A549 (cell line): ENCODE results near the gene HIGD1A.

ENCODE experiments used
- BHLHE40 ChIP-seq: IDR thresholded peaks from 2 replicates; pipeline ENCODE4 v1.6.1; 2012; ENCODE audit warnings: low read depth, low read length, inconsistent platforms
- EP300 ChIP-seq, 2 experiments: fragments of >200 bp; sonication (Bioruptor Twin); formaldehyde crosslinking; IDR thresholded peaks; 2 replicates in 1 of 2; 3 replicates in 1 of 2; pipeline ENCODE4 v1.6.1; 2016 to 2017
- MAX ChIP-seq: IDR thresholded peaks from 2 replicates; pipeline ENCODE4 v1.6.1; 2012
- POLR2A ChIP-seq: IDR thresholded peaks from 2 replicates; pipeline ENCODE4 v1.6.1; 2012; ENCODE audit warnings: mild to moderate bottlenecking, low read length
- TF ChIP-seq, protein P1 (sequence below): fragments of >200 bp; sonication (Bioruptor Twin); formaldehyde crosslinking; IDR thresholded peaks from 3 replicates; pipeline ENCODE4 v1.5.1; 2016

DNA sequence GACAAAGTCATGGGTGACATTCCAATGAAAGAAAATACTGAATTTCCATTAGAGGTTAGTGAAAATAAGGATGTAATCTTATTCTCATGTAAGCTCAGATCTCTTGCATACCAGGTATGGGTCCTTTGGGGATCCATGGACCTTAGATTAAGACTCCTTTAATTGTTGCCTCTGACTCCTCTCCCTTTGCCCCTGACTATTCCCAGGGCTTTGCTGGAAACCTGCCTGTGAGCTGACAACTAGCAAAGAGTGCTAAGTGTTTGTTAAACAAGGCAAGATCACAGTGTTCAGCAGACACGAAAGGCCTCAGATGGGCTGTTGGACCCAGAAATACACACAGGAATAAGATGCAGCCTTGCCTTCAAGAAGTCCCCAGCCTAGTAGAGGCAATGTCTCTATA, 37.0 kb upstream of the HIGD1A start:
- TF ChIP-seq POLR2A (no peak), EP300 (IDR thresholded peaks at IDR 0.05) (no peak), MAX (no peak), BHLHE40 (no peak)
- TF ChIP-seq, protein P1, sequence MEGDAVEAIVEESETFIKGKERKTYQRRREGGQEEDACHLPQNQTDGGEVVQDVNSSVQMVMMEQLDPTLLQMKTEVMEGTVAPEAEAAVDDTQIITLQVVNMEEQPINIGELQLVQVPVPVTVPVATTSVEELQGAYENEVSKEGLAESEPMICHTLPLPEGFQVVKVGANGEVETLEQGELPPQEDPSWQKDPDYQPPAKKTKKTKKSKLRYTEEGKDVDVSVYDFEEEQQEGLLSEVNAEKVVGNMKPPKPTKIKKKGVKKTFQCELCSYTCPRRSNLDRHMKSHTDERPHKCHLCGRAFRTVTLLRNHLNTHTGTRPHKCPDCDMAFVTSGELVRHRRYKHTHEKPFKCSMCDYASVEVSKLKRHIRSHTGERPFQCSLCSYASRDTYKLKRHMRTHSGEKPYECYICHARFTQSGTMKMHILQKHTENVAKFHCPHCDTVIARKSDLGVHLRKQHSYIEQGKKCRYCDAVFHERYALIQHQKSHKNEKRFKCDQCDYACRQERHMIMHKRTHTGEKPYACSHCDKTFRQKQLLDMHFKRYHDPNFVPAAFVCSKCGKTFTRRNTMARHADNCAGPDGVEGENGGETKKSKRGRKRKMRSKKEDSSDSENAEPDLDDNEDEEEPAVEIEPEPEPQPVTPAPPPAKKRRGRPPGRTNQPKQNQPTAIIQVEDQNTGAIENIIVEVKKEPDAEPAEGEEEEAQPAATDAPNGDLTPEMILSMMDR = no peak
